ENCODE measurements around the gene ACSS1.

DNA sequence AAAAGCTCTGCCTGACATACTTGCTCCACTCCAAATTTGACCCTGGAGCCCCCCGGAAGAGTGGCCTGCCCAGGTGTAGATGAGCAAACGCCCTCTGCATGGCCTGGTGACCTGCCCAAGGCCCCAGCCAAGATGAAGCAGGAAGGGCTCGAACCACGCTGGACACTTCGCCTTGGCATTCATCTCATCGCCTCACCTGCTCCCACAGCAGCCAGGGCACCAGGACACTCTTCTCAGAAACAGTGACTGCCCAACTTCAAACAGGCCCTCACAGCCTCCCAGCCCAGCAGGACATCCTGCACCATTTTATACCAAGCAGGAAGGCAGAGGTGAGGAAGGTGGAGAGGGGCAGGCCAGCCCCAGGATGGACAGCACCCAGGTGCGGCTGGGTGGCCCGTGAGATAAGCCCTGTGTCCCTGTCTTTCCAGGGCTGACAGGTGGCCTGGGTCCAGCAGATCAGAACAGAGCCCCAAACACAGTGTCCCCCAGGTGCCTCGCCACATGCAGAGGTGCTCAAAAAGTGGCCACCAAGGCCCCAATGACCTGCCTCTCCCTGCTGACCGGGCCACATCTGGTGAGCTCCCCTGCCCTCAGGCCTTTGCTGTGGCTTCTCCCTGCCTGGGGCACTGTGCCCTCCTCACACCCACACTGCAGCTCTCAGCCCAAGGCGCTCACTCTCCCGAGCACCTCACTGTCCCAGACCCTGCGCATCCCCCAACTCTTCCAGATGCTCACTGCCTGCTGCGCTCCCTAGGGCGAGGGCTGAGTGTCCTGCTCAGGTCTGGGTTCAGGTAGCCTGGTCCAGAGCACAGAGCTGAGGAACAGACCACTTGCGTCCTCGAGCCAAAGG, 7.2 kb downstream of the ACSS1 start:
- TF ChIP-seq, protein P1, sequence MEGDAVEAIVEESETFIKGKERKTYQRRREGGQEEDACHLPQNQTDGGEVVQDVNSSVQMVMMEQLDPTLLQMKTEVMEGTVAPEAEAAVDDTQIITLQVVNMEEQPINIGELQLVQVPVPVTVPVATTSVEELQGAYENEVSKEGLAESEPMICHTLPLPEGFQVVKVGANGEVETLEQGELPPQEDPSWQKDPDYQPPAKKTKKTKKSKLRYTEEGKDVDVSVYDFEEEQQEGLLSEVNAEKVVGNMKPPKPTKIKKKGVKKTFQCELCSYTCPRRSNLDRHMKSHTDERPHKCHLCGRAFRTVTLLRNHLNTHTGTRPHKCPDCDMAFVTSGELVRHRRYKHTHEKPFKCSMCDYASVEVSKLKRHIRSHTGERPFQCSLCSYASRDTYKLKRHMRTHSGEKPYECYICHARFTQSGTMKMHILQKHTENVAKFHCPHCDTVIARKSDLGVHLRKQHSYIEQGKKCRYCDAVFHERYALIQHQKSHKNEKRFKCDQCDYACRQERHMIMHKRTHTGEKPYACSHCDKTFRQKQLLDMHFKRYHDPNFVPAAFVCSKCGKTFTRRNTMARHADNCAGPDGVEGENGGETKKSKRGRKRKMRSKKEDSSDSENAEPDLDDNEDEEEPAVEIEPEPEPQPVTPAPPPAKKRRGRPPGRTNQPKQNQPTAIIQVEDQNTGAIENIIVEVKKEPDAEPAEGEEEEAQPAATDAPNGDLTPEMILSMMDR (IDR thresholded peaks at IDR 0.05) = no peak
- TF ChIP-seq, protein P2, sequence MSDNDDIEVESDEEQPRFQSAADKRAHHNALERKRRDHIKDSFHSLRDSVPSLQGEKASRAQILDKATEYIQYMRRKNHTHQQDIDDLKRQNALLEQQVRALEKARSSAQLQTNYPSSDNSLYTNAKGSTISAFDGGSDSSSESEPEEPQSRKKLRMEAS (IDR thresholded peaks at IDR 0.05) = no peak
- TF ChIP-seq SMC3 (IDR thresholded peaks at IDR 0.05) (no peak), MYC (IDR thresholded peaks at IDR 0.05; ENCODE audit: borderline replicate concordance, low read length) (no peak), POLR2A (IDR thresholded peaks at IDR 0.05; ENCODE audit: low read length) (no peak), RAD21 (conservative IDR thresholded peaks at IDR 0.05 in 1 of 2, IDR thresholded peaks at IDR 0.05 in 1 of 2) (no peak), EP300 (IDR thresholded peaks at IDR 0.05) (no peak), ZSCAN20 (CRISPR knock-in tag; IDR thresholded peaks at IDR 0.05) (no peak)
- TF ChIP-seq, protein P3, sequence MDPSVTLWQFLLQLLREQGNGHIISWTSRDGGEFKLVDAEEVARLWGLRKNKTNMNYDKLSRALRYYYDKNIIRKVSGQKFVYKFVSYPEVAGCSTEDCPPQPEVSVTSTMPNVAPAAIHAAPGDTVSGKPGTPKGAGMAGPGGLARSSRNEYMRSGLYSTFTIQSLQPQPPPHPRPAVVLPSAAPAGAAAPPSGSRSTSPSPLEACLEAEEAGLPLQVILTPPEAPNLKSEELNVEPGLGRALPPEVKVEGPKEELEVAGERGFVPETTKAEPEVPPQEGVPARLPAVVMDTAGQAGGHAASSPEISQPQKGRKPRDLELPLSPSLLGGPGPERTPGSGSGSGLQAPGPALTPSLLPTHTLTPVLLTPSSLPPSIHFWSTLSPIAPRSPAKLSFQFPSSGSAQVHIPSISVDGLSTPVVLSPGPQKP (IDR thresholded peaks at IDR 0.05; ENCODE audit: low read depth, low read length) = no peak

All from A549 (cell line).